Fibroblast of lung (primary cell): Measurements from ENCODE around the gene SPATA9. TPM values are rescaled to one million over a fixed set of nuclear protein-coding genes. Genes with fewer than 3 reads are reported as not detected.

Source experiments
- DNase-seq, 2 donors: peaks; one replicate each; pipeline versions ENCODE4 v3.0.0 to v3.0.0-alpha.2; 2010; ENCODE audit warnings: low read depth in 2 of 2
- H2AFZ ChIP-seq: 2 replicates; pipeline ENCODE4 v1.5.1; 2012; ENCODE audit warnings: low read length, control low read depth, inconsistent platforms
- H3K27ac ChIP-seq: 2 replicates; pipeline ENCODE4 v1.5.1; 2011; ENCODE audit warnings: low read length, control low read depth; ENCODE audit not compliant: insufficient read depth
- H3K27me3 ChIP-seq: 2 replicates; pipeline ENCODE4 v1.5.1; 2011; ENCODE audit warnings: mild to moderate bottlenecking, low read length; ENCODE audit not compliant: control insufficient read depth, insufficient read depth
- H3K36me3 ChIP-seq: 2 replicates; pipeline ENCODE4 v1.5.1; 2011; ENCODE audit warnings: low read length; ENCODE audit not compliant: control insufficient read depth, insufficient read depth
- H3K4me1 ChIP-seq: 2 replicates; pipeline ENCODE4 v1.5.1; 2011; ENCODE audit warnings: low read length; ENCODE audit not compliant: control insufficient read depth, insufficient read depth; ENCODE audit errors: extremely low read depth
- H3K4me2 ChIP-seq: 2 replicates; pipeline ENCODE4 v1.5.1; 2011; ENCODE audit warnings: low read length, control low read depth; ENCODE audit not compliant: insufficient read depth; ENCODE audit errors: extremely low read depth
- H3K4me3 ChIP-seq, 4 experiments: fragments of 200-600 bp in 1 of 4; sonication (generic) in 1 of 4; replicated peaks in 1 of 4; 2 replicates each; pipeline ENCODE4 v1.5.1; 2011 to 2016; ENCODE audit warnings: low read length in 4 of 4, low read depth in 3 of 4, mild to moderate bottlenecking in 3 of 4, control low read depth in 2 of 4, inconsistent platforms in 1 of 4, mixed read lengths in 1 of 4; ENCODE audit not compliant: insufficient read depth in 1 of 4; ENCODE audit errors: control extremely low read depth in 1 of 4
- H3K79me2 ChIP-seq: 2 replicates; pipeline ENCODE4 v1.5.1; 2012; ENCODE audit warnings: mild to moderate bottlenecking, low read length, inconsistent platforms; ENCODE audit not compliant: control insufficient read depth, insufficient read depth
- H3K9ac ChIP-seq: 2 replicates; pipeline ENCODE4 v1.5.1; 2011; ENCODE audit warnings: mild to moderate bottlenecking, low read length, control low read depth; ENCODE audit not compliant: insufficient read depth
- H3K9me3 ChIP-seq: 2 replicates; pipeline ENCODE4 v1.5.1; 2012; ENCODE audit warnings: low read depth, low read length; ENCODE audit not compliant: control insufficient read depth, insufficient read depth
- H4K20me1 ChIP-seq: 2 replicates; pipeline ENCODE4 v1.5.1; 2011; ENCODE audit warnings: low read length; ENCODE audit not compliant: control insufficient read depth, insufficient read depth; ENCODE audit errors: extremely low read depth
- CTCF ChIP-seq, 2 donors: IDR thresholded peaks in 1 of 2; conservative IDR thresholded peaks in 1 of 2; 1 replicate in 1 of 2; 2 replicates in 1 of 2; pipeline ENCODE4 v1.5.1; 2011 to 2012; ENCODE audit warnings: low read length in 2 of 2, control low read depth in 1 of 2, inconsistent platforms in 1 of 2, low read depth in 1 of 2, mild to moderate bottlenecking in 1 of 2
- EZH2 ChIP-seq: IDR thresholded peaks from 2 replicates; pipeline ENCODE4 v1.5.1; 2012; ENCODE audit warnings: low read length, control low read depth, mild to moderate bottlenecking; ENCODE audit errors: missing control alignments
- polyA plus RNA-seq, 2 donors: library from polyadenylated mRNA; depleted of rRNA in 1 of 2; stranded (reverse) in 1 of 2; unstranded in 1 of 2; fragments of >200 nt; gene quantifications; 2 replicates each; pipeline ENCODE4 v1.2.1, GENCODE V29; 2011 to 2012; ENCODE audit warnings: missing spikeins in 1 of 2
- total RNA-seq: library from RNA; depleted of rRNA; stranded (reverse); fragments of >200 nt; gene quantifications from 2 replicates; pipeline ENCODE4 v1.2.1, GENCODE V29; 2014

The SPATA9 gene
- total and polyA plus RNA-seq, 2 donors (not counting 1 experiment from before 2014, with no cell fraction given) = 0.66 to 1.7 TPM

GRCh38 chr5:95613514-95613913 lies 69.3 kb downstream of the SPATA9 start:
- Histone ChIP-seq H2AFZ (no peak overlapping the region), H4K20me1 (no peaks in the 10 kb centered on the region), H3K4me2 (no peak overlapping the region), H3K9ac (no peak overlapping the region), H3K4me3 (no peak overlapping the region), H3K27ac (no peak overlapping the region), H3K36me3 (no peaks in the 10 kb centered on the region), H3K79me2 (no peaks in the 10 kb centered on the region), H3K4me1 (no peaks in the 10 kb centered on the region), H3K9me3 (no peaks in the 10 kb centered on the region), H3K27me3 (no peaks in the 10 kb centered on the region)
- TF ChIP-seq EZH2 (no peak), CTCF (conservative IDR thresholded peaks at IDR 0.05 in 1 of 2, IDR thresholded peaks at IDR 0.05 in 1 of 2; ENCODE audit: low read depth in 1 of 2, low read length in 2 of 2) (no peak)
- DNase-seq = no peak

- no peak for TF ChIP-seq CTCF (conservative IDR thresholded peaks at IDR 0.05 in 1 of 2, IDR thresholded peaks at IDR 0.05 in 1 of 2; ENCODE audit: low read depth in 1 of 2, low read length in 2 of 2)
- no peak for TF ChIP-seq EZH2
- Histone ChIP-seq H4K20me1 (no peaks in the 10 kb centered on the region), H3K36me3 (no peaks in the 10 kb centered on the region), H3K4me1 (no peaks in the 10 kb centered on the region), H3K79me2 (no peaks in the 10 kb centered on the region), H3K27ac (no peak overlapping the region), H3K4me3 (no peak overlapping the region), H2AFZ (no peak overlapping the region), H3K9me3 (no peaks in the 10 kb centered on the region), H3K9ac (no peak overlapping the region), H3K27me3 (no peaks in the 10 kb centered on the region), H3K4me2 (no peak overlapping the region)
- DNase-seq = no peak
These were observed 71.4 kb downstream of the SPATA9 start for GRCh38 chr5:95611396-95611795.

- Histone ChIP-seq H3K36me3 (no peaks in the 10 kb centered on the region), H3K4me3 (no peak overlapping the region), H4K20me1 (no peaks in the 10 kb centered on the region), H3K79me2 (no peaks in the 10 kb centered on the region), H3K27me3 (no peaks in the 10 kb centered on the region), H3K4me1 (no peaks in the 10 kb centered on the region), H3K9me3 (no peaks in the 10 kb centered on the region), H3K4me2 (no peak overlapping the region), H2AFZ (no peak overlapping the region), H3K9ac (no peak overlapping the region), H3K27ac (no peak overlapping the region)
- TF ChIP-seq EZH2 = no peak
- TF ChIP-seq CTCF (conservative IDR thresholded peaks at IDR 0.05 in 1 of 2, IDR thresholded peaks at IDR 0.05 in 1 of 2; ENCODE audit: low read depth in 1 of 2, low read length in 2 of 2) = no peak
- no peak for DNase-seq
These were observed 72.2 kb downstream of the SPATA9 start for GRCh38 chr5:95610546-95610945.
